Suppressor macrophage (primary cell): Measurements from ENCODE around the gene ELL2.
"Not testable (repeated sequence)": the region's sequence is repeated elsewhere in the genome, so short reads cannot be mapped to it uniquely, and the experiment has no call there.

Source experiments
- DNase-seq, 4 experiments: peaks; one replicate each; pipeline ENCODE4 v3.0.0-alpha.2; 2020 to 2022

The ELL2 gene

GRCh38 chr5:95930141-95930930, 31.3 kb downstream of the ELL2 start:
- DNase-seq = no peak

GRCh38 chr5:95928724-95929253, 32.9 kb downstream of the ELL2 start:
- no peak for DNase-seq

GRCh38 chr5:95927927-95928723, 33.5 kb downstream of the ELL2 start:
- DNase-seq = peak in 1 of 4 experiments; percentile 21

- not testable (repeated sequence) for DNase-seq
Observed at GRCh38 chr5:95927300-95927699, 34.4 kb downstream of the ELL2 start.

- no peak for DNase-seq
Observed at GRCh38 chr5:95925939-95926338, 35.7 kb downstream of the ELL2 start.

GRCh38 chr5:95925378-95925744, 36.3 kb downstream of the ELL2 start:
- no peak for DNase-seq

- peak; percentile 56 to 82 (median 71) for DNase-seq
Observed at GRCh38 chr5:95924720-95925377, 36.8 kb downstream of the ELL2 start.

- peak; percentile 34 to 68 (median 50) for DNase-seq
Observed at GRCh38 chr5:95923918-95924544, 37.6 kb downstream of the ELL2 start.

GRCh38 chr5:95922798-95923197, 38.9 kb downstream of the ELL2 start:
- DNase-seq = no peak

- no peak for DNase-seq
Observed at GRCh38 chr5:95921501-95921900, 40.1 kb downstream of the ELL2 start.

GRCh38 chr5:95920822-95921221, 40.8 kb downstream of the ELL2 start:
- no peak for DNase-seq

GRCh38 chr5:95919658-95920057, 42.0 kb downstream of the ELL2 start:
- DNase-seq = peak in 2 of 4 experiments; percentile 57 to 58

GRCh38 chr5:95918421-95919006, 43.1 kb downstream of the ELL2 start:
- DNase-seq = no peak

GRCh38 chr5:95917207-95917606, 44.4 kb downstream of the ELL2 start:
- no peak for DNase-seq

- peak in 2 of 4 experiments; percentile 37 to 40 for DNase-seq
Observed at GRCh38 chr5:95916687-95917085, 45.0 kb downstream of the ELL2 start.

- peak; percentile 31 to 52 (median 48) for DNase-seq
Observed at GRCh38 chr5:95915999-95916686, 45.5 kb downstream of the ELL2 start.

- DNase-seq = no peak
Observed at GRCh38 chr5:95913663-95914062, 48.0 kb downstream of the ELL2 start.

- no peak for DNase-seq
Observed at GRCh38 chr5:95912029-95912428, 49.6 kb downstream of the ELL2 start.

GRCh38 chr5:95910521-95910920, 51.1 kb downstream of the ELL2 start:
- DNase-seq = no peak

GRCh38 chr5:95909738-95910137, 51.9 kb downstream of the ELL2 start:
- no peak for DNase-seq

GRCh38 chr5:95908799-95909198, 52.9 kb downstream of the ELL2 start:
- no peak for DNase-seq
